ENCODE measurements around the gene ZFC3H1.
"Not testable (repeated sequence)": the region's sequence is repeated elsewhere in the genome, so short reads cannot be mapped to it uniquely, and the experiment has no call there.

Gene ZFC3H1

GRCh38 chr12:71626098-71626497 lies 37.5 kb downstream of the ZFC3H1 start:
- no peak for DNase-seq

GRCh38 chr12:71625476-71625875 lies 38.2 kb downstream of the ZFC3H1 start:
- no peak for DNase-seq

GRCh38 chr12:71621938-71622337 lies 41.7 kb downstream of the ZFC3H1 start:
- no peak for DNase-seq

- DNase-seq, result no peak
These were observed 53.4 kb downstream of the ZFC3H1 start for GRCh38 chr12:71610031-71610795.

- no peak for DNase-seq
These were observed 55.9 kb downstream of the ZFC3H1 start for GRCh38 chr12:71607494-71608330.

GRCh38 chr12:71605039-71605438 lies 58.6 kb downstream of the ZFC3H1 start:
- DNase-seq, result no peak

- DNase-seq, result no peak
These were observed 60.7 kb downstream of the ZFC3H1 start for GRCh38 chr12:71602761-71603577.

GRCh38 chr12:71601546-71601945 lies 62.1 kb downstream of the ZFC3H1 start:
- DNase-seq, result no peak

- DNase-seq, result no peak
These were observed 64.4 kb downstream of the ZFC3H1 start for GRCh38 chr12:71599210-71599609.

- no peak for DNase-seq
These were observed 69.3 kb downstream of the ZFC3H1 start for GRCh38 chr12:71594214-71594948.

- DNase-seq, result no peak
These were observed 70.8 kb downstream of the ZFC3H1 start for GRCh38 chr12:71592841-71593240.

GRCh38 chr12:71591601-71592000 lies 72.0 kb downstream of the ZFC3H1 start:
- DNase-seq, result no peak

- DNase-seq, result no peak
These were observed 74.2 kb downstream of the ZFC3H1 start for GRCh38 chr12:71589478-71589881.

GRCh38 chr12:71587012-71587411 lies 76.6 kb downstream of the ZFC3H1 start:
- no peak for DNase-seq

GRCh38 chr12:71585218-71585617 lies 78.4 kb downstream of the ZFC3H1 start:
- DNase-seq, result no peak

GRCh38 chr12:71584356-71584755 lies 79.3 kb downstream of the ZFC3H1 start:
- DNase-seq, result no peak

GRCh38 chr12:71582925-71583324 lies 80.7 kb downstream of the ZFC3H1 start:
- DNase-seq, result no peak

GRCh38 chr12:71581206-71581605 lies 82.4 kb downstream of the ZFC3H1 start:
- no peak for DNase-seq

GRCh38 chr12:71578694-71579258 lies 84.9 kb downstream of the ZFC3H1 start:
- DNase-seq, result no peak

- DNase-seq, result no peak
These were observed 87.2 kb downstream of the ZFC3H1 start for GRCh38 chr12:71576496-71576895.

GRCh38 chr12:71569885-71570284 lies 93.8 kb downstream of the ZFC3H1 start:
- DNase-seq, result not testable (repeated sequence)

GRCh38 chr12:71567537-71567936 lies 96.1 kb downstream of the ZFC3H1 start:
- DNase-seq, result no peak
